HG03460 (cell line): ENCODE results near the gene CDH16.
"Not testable (repeated sequence)": the region's sequence is repeated elsewhere in the genome, so short reads cannot be mapped to it uniquely, and the experiment has no call there.

Source experiments
- ATAC-seq: cut with Tn5 transposase; IDR thresholded peaks from one replicate; pipeline ENCODE4 v1.9.1; 2021; ENCODE audit not compliant: unreplicated experiment

Gene CDH16

GRCh38 chr16:66874079-66874775 is 44.5 kb downstream of the CDH16 start:
- ATAC-seq = no peak

- no peak for ATAC-seq
Measured at GRCh38 chr16:66873685-66874055, 45.0 kb downstream of the CDH16 start.

DNA sequence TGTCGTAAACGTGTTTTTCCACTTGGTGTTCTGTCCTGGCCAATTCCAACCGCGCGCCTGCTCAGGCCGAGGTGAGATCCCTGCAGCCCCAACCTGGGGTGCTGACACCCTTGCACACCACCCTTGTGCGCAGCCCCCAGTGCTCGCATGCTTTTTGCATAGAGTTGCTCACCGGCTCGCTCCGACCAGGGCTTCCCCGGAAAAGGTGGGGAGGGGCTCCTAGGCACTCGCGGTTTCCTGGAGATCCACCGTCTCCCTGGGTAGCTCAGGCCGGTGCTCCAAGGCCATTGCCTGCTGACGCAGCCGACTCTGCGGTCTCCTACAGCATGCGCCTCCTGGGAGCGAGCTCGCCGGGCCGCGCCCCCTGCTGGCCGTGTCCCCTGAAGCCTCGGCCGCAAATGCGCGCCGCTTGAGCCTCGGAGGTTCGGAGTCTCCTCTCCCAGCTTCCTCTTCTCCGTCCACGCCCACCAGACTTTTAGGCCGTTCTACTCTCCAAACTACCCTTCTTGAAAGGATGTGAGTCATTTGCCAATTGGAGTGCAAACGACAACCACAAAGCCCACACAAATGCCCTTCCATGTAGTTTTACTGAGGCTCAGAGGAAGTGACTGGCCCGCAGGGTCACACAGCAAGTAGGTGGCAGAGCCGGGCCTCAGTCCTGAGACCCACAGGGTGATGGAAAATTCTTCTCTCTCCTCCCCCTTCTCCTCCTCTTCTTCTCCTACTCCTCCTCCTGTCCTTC is 45.6 kb downstream of the CDH16 start:
- peak; percentile 78 for ATAC-seq

DNA sequence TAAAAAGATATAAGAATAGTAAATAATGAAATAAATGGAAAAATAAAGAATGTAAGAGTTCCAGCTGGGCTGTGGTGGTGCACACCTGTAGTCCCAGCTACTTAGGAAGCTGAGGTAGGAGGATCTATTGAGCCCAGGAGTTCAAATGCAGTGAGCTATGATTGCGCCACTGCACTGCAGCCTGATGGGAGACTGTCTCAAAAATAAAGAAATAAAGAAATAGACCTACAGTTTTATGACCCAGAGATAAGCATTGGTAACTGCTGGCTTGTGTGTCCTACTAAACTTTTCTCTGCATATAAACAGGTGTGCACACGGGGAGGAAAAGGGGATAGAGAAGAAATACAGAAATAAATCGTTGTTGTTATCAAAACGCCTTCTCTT is 46.1 kb downstream of the CDH16 start:
- ATAC-seq = no peak

- ATAC-seq = no peak
Measured at GRCh38 chr16:66871840-66872239, 46.8 kb downstream of the CDH16 start.

- not testable (repeated sequence) for ATAC-seq
Measured at GRCh38 chr16:66871363-66871762, 47.3 kb downstream of the CDH16 start.

- ATAC-seq = no peak
Measured at GRCh38 chr16:66869424-66869823, 49.3 kb downstream of the CDH16 start.

DNA sequence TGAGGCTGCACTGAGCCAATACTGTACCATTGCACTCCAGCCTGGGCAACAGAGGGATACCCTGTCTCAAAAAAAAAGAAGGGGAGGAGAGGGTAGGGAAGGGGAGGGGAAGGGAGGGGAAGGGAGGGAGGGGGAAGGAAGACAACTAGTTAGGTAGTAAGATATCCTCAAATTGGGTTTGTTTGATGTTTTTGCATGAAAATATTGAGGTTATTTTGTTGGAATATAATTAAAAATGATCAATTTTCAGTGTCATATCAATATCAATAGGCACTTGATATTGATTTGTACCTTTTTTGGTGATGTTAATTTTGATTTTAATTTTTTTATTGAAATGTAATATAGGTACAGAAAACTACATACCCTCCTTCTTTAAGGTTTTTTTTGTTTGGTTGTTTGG is 55.0 kb downstream of the CDH16 start:
- ATAC-seq = no peak

GRCh38 chr16:66862023-66862520 is 56.6 kb downstream of the CDH16 start:
- ATAC-seq = no peak

- no peak for ATAC-seq
Measured at GRCh38 chr16:66859397-66860068, 59.2 kb downstream of the CDH16 start.

DNA sequence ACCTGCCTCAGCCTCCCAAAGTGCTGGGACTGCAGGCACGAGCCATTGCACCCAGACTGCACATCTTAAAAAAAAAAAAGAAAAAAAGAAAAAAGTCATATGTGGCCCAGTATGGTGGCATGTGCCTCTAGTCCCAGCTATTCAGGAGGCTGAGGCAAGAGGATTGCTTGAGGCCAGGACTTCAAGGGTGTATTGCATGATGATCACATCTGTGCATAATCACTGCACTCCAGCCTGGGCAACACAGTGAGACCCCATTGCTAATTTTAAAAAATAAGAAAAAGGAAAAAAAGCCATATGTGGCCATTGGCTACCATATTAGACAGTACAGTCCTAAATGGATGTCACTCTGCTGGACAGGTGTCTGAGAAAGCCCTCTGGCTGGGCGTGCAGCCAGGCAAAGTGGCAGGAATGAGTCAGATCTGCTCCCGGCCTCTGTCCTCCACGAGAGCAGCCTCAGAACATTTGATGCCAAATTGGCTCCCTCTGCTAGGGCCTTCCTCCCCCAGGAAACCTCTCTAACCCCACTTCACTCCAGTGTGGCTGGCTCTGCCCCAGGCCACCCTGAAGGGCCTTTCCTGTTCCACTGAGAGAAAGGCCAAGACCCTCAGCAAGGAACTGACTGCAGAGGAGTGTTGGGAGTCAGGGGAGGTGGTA is 59.8 kb downstream of the CDH16 start:
- ATAC-seq = no peak
